Osteoblast (primary cell): ENCODE data around the gene SVOP. TPM values are rescaled to one million over a fixed set of nuclear protein-coding genes. Genes with fewer than 3 reads are reported as not detected.

ENCODE experiments used
- DNase-seq: peaks from one replicate; pipeline ENCODE4 v3.0.0; 2011; ENCODE audit warnings: low spot score, mixed read lengths; ENCODE audit not compliant: insufficient read length; ENCODE audit errors: missing footprints
- H2AFZ ChIP-seq: 2 replicates; pipeline ENCODE4 v1.6.0; 2011; ENCODE audit warnings: mild to moderate bottlenecking, low read length
- H3K27ac ChIP-seq: 2 replicates; pipeline ENCODE4 v1.5.1; 2011; ENCODE audit warnings: mild to moderate bottlenecking, low read depth, low read length, moderate library complexity
- H3K27me3 ChIP-seq: 2 replicates; pipeline ENCODE4 v1.6.0; 2012; ENCODE audit warnings: mild to moderate bottlenecking, control low read depth, inconsistent platforms, low read length, moderate library complexity; ENCODE audit not compliant: insufficient read depth
- H3K36me3 ChIP-seq: 2 replicates; pipeline ENCODE4 v1.5.1; 2011; ENCODE audit warnings: mild to moderate bottlenecking, low read length, control low read depth, moderate library complexity; ENCODE audit not compliant: insufficient read depth
- H3K4me1 ChIP-seq: 2 replicates; pipeline ENCODE4 v1.5.1; 2011; ENCODE audit warnings: mild to moderate bottlenecking, low read length, control low read depth, moderate library complexity; ENCODE audit not compliant: insufficient read depth
- H3K4me2 ChIP-seq: 2 replicates; pipeline ENCODE4 v1.6.0; 2011; ENCODE audit warnings: mild to moderate bottlenecking, low read length; ENCODE audit not compliant: insufficient read depth
- H3K4me3 ChIP-seq: fragments of 200-600 bp; sonication (generic); 3 replicates; pipeline ENCODE4 v1.5.1; 2012; ENCODE audit warnings: mild to moderate bottlenecking, low read length, inconsistent platforms; ENCODE audit not compliant: insufficient read depth
- H3K79me2 ChIP-seq: 2 replicates; pipeline ENCODE4 v1.6.0; 2012; ENCODE audit warnings: mild to moderate bottlenecking, low read length, control low read depth, inconsistent platforms; ENCODE audit not compliant: insufficient read depth
- H3K9me3 ChIP-seq: 2 replicates; pipeline ENCODE4 v1.5.1; 2011; ENCODE audit warnings: low read depth, low read length, control low read depth
- H4K20me1 ChIP-seq: 2 replicates; pipeline ENCODE4 v1.6.0; 2012; ENCODE audit warnings: mild to moderate bottlenecking, low read length, control low read depth; ENCODE audit not compliant: insufficient read depth
- CTCF ChIP-seq: IDR thresholded peaks from 2 replicates; pipeline ENCODE4 v1.5.1; 2011; ENCODE audit warnings: mild to moderate bottlenecking, low read depth, low read length, moderate library complexity; ENCODE audit errors: extremely low read depth
- total RNA-seq: library from RNA; depleted of rRNA; stranded (reverse); fragments of >200 nt; gene quantifications from 2 replicates; pipeline ENCODE4 v1.2.3, GENCODE V29; 2012

Gene SVOP
- total RNA-seq, 1 donor = not detected

DNA sequence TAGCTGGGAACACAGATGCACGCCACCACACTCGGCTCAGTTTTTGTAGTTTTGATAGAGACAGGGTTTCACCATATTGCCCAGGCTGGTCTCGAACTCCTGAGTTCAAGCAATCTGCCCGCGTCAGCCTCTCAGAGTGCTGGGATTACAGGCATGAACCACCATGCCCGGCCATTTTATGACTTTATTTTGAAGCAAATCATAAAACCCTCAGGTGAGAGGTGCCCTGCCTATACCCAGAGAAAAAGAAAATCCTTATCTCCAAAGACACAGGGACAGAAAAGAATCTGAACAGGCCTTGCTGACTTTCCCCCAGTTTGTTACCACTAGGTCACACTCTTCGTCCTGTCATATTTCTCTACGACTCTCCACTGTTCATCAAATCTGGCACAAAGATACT is 92.2 kb downstream of the SVOP start:
- H3K4me2 ChIP-seq = no peak overlapping the region
- H3K79me2 ChIP-seq = no peaks in the 10 kb centered on the region
- no peaks in the 10 kb centered on the region for H3K27me3 ChIP-seq
- no peaks in the 10 kb centered on the region for H4K20me1 ChIP-seq
- H3K9me3 ChIP-seq = no peaks in the 10 kb centered on the region
- no peak for TF ChIP-seq CTCF
- H2AFZ ChIP-seq = no peak overlapping the region
- no peak for DNase-seq
- no peak overlapping the region for H3K4me3 ChIP-seq
- H3K36me3 ChIP-seq = no peaks in the 10 kb centered on the region
- no peak overlapping the region for H3K27ac ChIP-seq
- H3K4me1 ChIP-seq = no peaks in the 10 kb centered on the region

DNA sequence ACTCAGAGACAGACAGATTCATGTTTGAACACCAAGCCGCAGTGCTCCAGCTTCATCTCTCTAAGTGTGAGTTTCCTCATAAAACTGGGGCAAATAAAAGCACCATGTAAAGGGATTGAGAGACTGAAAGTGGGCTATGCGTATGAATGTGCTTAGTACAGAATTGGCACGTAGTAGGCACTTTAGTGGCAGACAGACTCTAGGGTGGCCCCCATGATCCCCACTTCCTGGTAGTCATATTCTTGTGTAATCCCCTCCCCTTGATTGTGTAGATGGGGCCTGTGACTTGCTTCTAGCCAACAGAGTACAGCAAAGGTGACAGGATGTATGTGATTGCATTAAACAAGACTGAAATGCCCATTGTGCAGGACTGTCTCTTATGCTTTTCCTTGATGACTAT is 98.0 kb downstream of the SVOP start:
- Histone ChIP-seq H3K36me3 (no peaks in the 10 kb centered on the region), H3K4me2 (no peak overlapping the region), H3K79me2 (no peaks in the 10 kb centered on the region), H4K20me1 (no peaks in the 10 kb centered on the region), H2AFZ (no peak overlapping the region), H3K27me3 (peaks cover 3% of the 10 kb centered on the region), H3K4me3 (no peak overlapping the region), H3K9me3 (no peaks in the 10 kb centered on the region), H3K27ac (no peak overlapping the region), H3K4me1 (no peaks in the 10 kb centered on the region)
- TF ChIP-seq CTCF = no peak
- peak; percentile 58 for DNase-seq

- TF ChIP-seq CTCF = no peak
- no peaks in the 10 kb centered on the region for H3K36me3 ChIP-seq
- no peak overlapping the region for H3K4me3 ChIP-seq
- no peak overlapping the region for H3K4me2 ChIP-seq
- no peaks in the 10 kb centered on the region for H3K79me2 ChIP-seq
- no peak for DNase-seq
- H3K9me3 ChIP-seq = no peaks in the 10 kb centered on the region
- peaks cover 3% of the 10 kb centered on the region for H3K27me3 ChIP-seq
- H3K27ac ChIP-seq = no peak overlapping the region
- H4K20me1 ChIP-seq = no peaks in the 10 kb centered on the region
- no peaks in the 10 kb centered on the region for H3K4me1 ChIP-seq
- H2AFZ ChIP-seq = no peak overlapping the region
Observed at GRCh38 chr12:108921946-108922345, 98.9 kb downstream of the SVOP start.

- H2AFZ ChIP-seq = no peak overlapping the region
- no peaks in the 10 kb centered on the region for H3K36me3 ChIP-seq
- H3K27ac ChIP-seq = no peak overlapping the region
- H3K4me3 ChIP-seq = no peak overlapping the region
- H3K79me2 ChIP-seq = no peaks in the 10 kb centered on the region
- no peak overlapping the region for H3K4me2 ChIP-seq
- H4K20me1 ChIP-seq = no peaks in the 10 kb centered on the region
- H3K27me3 ChIP-seq = peaks cover 3% of the 10 kb centered on the region
- H3K4me1 ChIP-seq = peaks cover 3% of the 10 kb centered on the region
- no peaks in the 10 kb centered on the region for H3K9me3 ChIP-seq
- DNase-seq = no peak
- no peak for TF ChIP-seq CTCF
Observed at GRCh38 chr12:108918960-108919642, 101.8 kb downstream of the SVOP start.
